Cardiac muscle cell (in vitro differentiated cells and primary cell): ENCODE results near the gene CASZ1. TPM values are rescaled to one million over a fixed set of nuclear protein-coding genes. Genes with fewer than 3 reads are reported as not detected.
A peak's percentile ranks its signal among the peaks of the same experiment; 100 is the strongest.

Experiments used
- DNase-seq, 2 donors: peaks; one replicate each; pipeline versions ENCODE4 v3.0.0 to v3.0.0-alpha.2; 2010 to 2017; ENCODE audit warnings: low read depth in 1 of 2, low spot score in 1 of 2
- H3K27ac ChIP-seq: fragments of 200-600 bp; sonication (generic); 2 replicates; pipeline ENCODE4 v1.5.1; 2016
- H3K27me3 ChIP-seq: fragments of 200-600 bp; sonication (generic); 2 replicates; pipeline ENCODE4 v1.6.0; 2016; ENCODE audit warnings: control low read depth
- H3K36me3 ChIP-seq: fragments of 200-600 bp; sonication (generic); 2 replicates; pipeline ENCODE4 v1.5.1; 2016; ENCODE audit warnings: control low read depth
- H3K4me1 ChIP-seq: fragments of 200-600 bp; sonication (generic); 2 replicates; pipeline ENCODE4 v1.8.1; 2017; ENCODE audit warnings: low read depth, mild to moderate bottlenecking, mixed run types
- H3K4me3 ChIP-seq: fragments of 200-600 bp; sonication (generic); 2 replicates; pipeline ENCODE4 v1.5.1; 2016; ENCODE audit warnings: mild to moderate bottlenecking
- H3K9me3 ChIP-seq: fragments of 200-600 bp; sonication (generic); 2 replicates; pipeline ENCODE4 v1.5.1; 2017; ENCODE audit warnings: low read depth, mild to moderate bottlenecking, control low read depth
- polyA plus RNA-seq: library from polyadenylated mRNA; unstranded; fragments of >200 nt; fragmentation: Nextera tagmentation; extraction: Ambion mirVana; gene quantifications from 2 replicates; pipeline ENCODE4 v1.2.1, GENCODE V29; 2016
- total RNA-seq: library from RNA; depleted of rRNA; stranded (reverse); fragments of >200 nt; gene quantifications from 2 replicates; pipeline ENCODE4 v1.2.3, GENCODE V29; 2016
- TF ChIP-seq, protein P1 (sequence below): IDR thresholded peaks from 2 replicates; pipeline ENCODE4 v1.5.1; 2012; ENCODE audit warnings: low read depth, mild to moderate bottlenecking, low read length

The CASZ1 gene
- total and polyA plus RNA-seq, 2 experiments from 2014 or later: 53.5 to 87.3 TPM

DNA sequence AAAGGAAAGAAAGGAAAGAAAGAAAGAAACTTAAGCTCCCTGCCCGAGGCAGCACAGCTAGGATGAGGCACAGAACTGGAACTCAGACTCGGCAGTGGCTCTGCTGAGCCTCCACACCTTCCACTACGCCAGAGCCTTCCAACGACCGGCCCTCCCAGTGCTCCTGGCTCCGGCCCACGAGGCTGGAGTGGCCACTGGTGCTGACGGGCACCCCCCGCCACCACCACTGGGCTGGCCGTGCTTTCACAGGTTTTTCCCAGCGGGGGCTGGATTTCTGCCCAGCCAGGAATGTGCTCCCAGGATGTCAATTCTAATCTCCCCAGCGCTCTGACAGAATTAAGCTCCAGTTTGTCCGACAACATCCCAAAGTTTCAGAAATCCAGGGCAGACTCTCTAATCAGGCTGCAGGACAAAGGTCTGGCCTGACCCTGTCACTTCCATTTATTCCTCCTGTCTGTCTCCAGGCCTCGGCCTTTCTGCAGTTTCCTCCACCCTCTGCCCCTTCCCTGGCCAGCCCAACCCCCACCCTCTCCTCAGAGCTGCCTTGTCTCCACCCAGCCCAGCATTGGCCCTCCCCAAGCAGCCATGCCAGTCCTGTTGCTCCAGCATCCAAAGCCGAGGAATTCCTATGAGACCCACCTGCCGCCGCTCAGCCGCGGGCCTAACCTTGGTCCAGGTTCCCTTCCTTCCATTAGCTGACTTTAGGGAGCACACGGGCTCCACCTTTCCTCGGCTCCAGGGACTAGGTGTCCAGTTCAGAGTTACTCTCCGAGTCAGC lies 81.9 kb downstream of the CASZ1 start:
- DNase-seq: peak; percentile 11 to 66
- Histone ChIP-seq H3K27me3 (no peaks in the 10 kb centered on the region), H3K4me3 (no peak overlapping the region), H3K4me1 (peaks cover 79% of the 10 kb centered on the region), H3K27ac (peak overlapping the region; percentile 99), H3K36me3 (no peaks in the 10 kb centered on the region), H3K9me3 (no peaks in the 10 kb centered on the region)
- TF ChIP-seq, protein P1, sequence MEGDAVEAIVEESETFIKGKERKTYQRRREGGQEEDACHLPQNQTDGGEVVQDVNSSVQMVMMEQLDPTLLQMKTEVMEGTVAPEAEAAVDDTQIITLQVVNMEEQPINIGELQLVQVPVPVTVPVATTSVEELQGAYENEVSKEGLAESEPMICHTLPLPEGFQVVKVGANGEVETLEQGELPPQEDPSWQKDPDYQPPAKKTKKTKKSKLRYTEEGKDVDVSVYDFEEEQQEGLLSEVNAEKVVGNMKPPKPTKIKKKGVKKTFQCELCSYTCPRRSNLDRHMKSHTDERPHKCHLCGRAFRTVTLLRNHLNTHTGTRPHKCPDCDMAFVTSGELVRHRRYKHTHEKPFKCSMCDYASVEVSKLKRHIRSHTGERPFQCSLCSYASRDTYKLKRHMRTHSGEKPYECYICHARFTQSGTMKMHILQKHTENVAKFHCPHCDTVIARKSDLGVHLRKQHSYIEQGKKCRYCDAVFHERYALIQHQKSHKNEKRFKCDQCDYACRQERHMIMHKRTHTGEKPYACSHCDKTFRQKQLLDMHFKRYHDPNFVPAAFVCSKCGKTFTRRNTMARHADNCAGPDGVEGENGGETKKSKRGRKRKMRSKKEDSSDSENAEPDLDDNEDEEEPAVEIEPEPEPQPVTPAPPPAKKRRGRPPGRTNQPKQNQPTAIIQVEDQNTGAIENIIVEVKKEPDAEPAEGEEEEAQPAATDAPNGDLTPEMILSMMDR: no peak

GRCh38 chr1:10713614-10714013 lies 82.8 kb downstream of the CASZ1 start:
- Histone ChIP-seq H3K27me3 (no peaks in the 10 kb centered on the region), H3K9me3 (no peaks in the 10 kb centered on the region), H3K4me3 (no peak overlapping the region), H3K27ac (peak overlapping the region; percentile 99), H3K36me3 (no peaks in the 10 kb centered on the region), H3K4me1 (peaks cover 77% of the 10 kb centered on the region)
- TF ChIP-seq, protein P1: no peak
- no peak for DNase-seq

DNA sequence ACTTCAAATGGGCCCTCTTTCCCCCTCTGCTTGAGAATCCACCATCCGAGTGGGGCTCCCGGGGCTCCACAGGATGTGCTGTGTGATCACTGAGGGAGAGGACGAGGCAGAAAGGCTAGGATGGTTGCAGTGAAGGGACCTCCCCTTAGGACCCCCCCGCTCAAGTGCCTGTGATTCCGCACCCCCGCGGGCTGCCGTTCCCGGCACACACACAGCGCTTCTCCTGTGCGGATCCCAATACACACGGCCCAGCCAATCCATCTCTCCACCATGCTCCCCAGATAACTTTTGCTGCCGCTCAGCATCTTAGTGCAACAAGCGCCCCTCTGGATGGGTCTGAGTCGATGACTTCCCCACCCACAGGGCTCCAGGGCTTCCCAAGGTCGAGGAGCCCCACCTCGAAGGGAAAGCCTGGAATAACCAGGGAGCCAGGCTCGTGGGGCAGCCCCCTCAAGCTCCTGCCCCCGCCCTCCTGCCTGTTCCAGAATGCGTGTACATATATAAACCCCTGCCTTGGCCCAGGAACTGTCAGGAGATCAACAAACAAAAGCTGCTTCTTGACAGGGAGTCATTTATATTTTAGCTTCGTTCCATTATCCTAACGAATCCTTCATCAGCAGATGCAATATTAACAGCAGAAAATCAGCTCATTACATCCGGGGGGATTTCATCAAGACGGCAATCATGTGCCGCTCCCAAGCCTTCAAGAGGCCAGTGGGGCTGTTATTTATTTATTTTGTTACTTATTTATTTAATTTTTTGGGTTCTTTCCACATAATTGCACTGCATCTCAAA lies 83.7 kb downstream of the CASZ1 start:
- TF ChIP-seq, protein P1: no peak
- Histone ChIP-seq H3K4me1 (peaks cover 74% of the 10 kb centered on the region), H3K36me3 (no peaks in the 10 kb centered on the region), H3K9me3 (no peaks in the 10 kb centered on the region), H3K4me3 (no peak overlapping the region), H3K27me3 (no peaks in the 10 kb centered on the region), H3K27ac (peak overlapping the region; percentile 99)
- no peak for DNase-seq

GRCh38 chr1:10710489-10710888 lies 86.0 kb downstream of the CASZ1 start:
- TF ChIP-seq, protein P1: no peak
- H3K4me1 ChIP-seq: peaks cover 66% of the 10 kb centered on the region
- H3K36me3 ChIP-seq: no peaks in the 10 kb centered on the region
- H3K27me3 ChIP-seq: no peaks in the 10 kb centered on the region
- H3K4me3 ChIP-seq: no peak overlapping the region
- H3K27ac ChIP-seq: no peak overlapping the region
- no peak for DNase-seq
- H3K9me3 ChIP-seq: no peaks in the 10 kb centered on the region

- H3K4me3 ChIP-seq: no peak overlapping the region
- H3K27me3 ChIP-seq: no peaks in the 10 kb centered on the region
- peak overlapping the region; percentile 35 for H3K27ac ChIP-seq
These were observed 86.8 kb downstream of the CASZ1 start for GRCh38 chr1:10709646-10710045.

More at GRCh38 chr1:10709646-10710045, 86.8 kb downstream of the CASZ1 start:
- no peaks in the 10 kb centered on the region for H3K36me3 ChIP-seq
- peaks cover 65% of the 10 kb centered on the region for H3K4me1 ChIP-seq
- H3K9me3 ChIP-seq: no peaks in the 10 kb centered on the region
- TF ChIP-seq, protein P1: no peak
- DNase-seq: no peak
